ENCODE results near the gene HSD11B1. TPM values are rescaled to one million over a fixed set of nuclear protein-coding genes. Genes with fewer than 3 reads are reported as not detected.

The HSD11B1 gene
- total RNA-seq, 1 experiment from 2014 or later, result not detected

DNA sequence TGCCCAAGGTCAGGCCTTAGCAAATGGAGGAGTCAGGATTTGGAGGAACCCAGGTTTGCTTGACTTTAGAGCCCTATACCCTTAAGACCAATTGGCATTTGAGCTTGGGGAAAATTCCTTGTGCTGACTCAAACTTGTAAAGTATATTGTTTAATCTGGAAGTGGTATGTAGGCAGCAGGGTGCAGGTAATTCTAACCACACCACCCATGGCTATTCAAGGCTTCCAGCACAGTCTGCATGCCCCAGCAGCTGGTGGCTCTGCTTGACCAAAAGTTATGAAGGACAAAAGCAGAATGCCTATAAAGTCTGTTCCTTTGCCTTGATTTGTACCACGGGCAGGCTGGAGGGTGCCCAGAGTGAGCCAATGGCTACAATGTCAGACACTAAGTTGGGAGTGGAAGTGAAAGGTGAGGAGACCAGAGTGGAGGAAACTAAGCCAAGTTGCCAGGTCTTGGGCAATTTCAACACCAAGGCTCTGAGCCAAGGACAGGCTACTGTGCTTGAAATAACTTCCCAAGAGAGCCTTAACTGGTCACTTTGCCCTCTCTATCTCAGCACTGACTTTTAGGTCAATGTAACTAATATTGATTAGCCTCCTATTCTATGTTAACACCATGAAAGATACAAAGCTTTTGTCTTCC, 34.1 kb upstream of the HSD11B1 start (continued):
- TF ChIP-seq, protein P1, sequence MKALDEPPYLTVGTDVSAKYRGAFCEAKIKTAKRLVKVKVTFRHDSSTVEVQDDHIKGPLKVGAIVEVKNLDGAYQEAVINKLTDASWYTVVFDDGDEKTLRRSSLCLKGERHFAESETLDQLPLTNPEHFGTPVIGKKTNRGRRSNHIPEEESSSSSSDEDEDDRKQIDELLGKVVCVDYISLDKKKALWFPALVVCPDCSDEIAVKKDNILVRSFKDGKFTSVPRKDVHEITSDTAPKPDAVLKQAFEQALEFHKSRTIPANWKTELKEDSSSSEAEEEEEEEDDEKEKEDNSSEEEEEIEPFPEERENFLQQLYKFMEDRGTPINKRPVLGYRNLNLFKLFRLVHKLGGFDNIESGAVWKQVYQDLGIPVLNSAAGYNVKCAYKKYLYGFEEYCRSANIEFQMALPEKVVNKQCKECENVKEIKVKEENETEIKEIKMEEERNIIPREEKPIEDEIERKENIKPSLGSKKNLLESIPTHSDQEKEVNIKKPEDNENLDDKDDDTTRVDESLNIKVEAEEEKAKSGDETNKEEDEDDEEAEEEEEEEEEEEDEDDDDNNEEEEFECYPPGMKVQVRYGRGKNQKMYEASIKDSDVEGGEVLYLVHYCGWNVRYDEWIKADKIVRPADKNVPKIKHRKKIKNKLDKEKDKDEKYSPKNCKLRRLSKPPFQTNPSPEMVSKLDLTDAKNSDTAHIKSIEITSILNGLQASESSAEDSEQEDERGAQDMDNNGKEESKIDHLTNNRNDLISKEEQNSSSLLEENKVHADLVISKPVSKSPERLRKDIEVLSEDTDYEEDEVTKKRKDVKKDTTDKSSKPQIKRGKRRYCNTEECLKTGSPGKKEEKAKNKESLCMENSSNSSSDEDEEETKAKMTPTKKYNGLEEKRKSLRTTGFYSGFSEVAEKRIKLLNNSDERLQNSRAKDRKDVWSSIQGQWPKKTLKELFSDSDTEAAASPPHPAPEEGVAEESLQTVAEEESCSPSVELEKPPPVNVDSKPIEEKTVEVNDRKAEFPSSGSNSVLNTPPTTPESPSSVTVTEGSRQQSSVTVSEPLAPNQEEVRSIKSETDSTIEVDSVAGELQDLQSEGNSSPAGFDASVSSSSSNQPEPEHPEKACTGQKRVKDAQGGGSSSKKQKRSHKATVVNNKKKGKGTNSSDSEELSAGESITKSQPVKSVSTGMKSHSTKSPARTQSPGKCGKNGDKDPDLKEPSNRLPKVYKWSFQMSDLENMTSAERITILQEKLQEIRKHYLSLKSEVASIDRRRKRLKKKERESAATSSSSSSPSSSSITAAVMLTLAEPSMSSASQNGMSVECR (CRISPR knock-in tag; IDR thresholded peaks at IDR 0.05; ENCODE audit: borderline replicate concordance), result no peak
- TF ChIP-seq TCF7 (CRISPR knock-in tag; IDR thresholded peaks at IDR 0.05; ENCODE audit: low read depth), result no peak

DNA sequence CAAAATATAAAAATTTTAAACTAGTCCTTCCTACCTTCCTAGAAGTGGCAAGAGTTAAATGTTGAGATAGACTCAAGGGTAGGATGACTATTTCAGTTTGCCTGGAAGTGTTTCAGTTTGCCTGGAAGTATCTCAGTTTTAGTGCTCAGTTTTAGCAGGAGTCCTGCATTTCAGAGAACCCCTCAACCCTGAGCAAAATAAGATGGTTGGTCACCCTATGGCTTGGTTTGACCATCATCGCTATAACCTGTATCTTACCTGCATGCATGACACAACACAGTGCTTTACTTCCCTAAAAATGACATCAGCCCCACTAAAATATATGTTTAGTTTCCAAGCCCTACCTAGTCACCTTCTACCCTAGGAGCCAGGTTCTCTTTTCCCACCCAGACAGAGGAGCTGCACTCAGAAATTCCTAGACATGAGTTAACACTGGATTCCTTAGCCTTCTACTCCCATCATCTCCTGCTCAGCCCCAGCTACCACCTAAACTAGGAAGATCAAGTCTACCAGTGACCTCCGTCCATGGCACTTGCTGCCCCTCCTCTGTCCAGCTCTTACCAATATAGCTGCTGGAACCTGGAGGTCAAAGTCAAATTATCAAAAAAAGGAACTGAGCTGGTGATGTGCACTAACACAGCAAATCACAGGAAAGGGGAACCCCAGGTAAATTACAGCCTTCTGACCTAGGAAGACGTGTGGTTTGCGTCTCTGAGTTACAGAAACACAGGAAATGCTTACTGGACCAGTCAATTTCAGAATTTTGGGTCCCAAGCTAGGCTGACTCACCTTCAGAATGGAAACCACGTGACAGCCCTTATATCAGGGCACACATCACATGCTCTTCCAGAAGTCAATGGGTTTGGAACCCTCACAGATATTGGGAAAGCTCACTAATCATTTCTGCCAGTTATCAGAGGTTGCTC, 31.7 kb upstream of the HSD11B1 start:
- no peak for DNase-seq (ENCODE audit: low spot score)
- CTCF ChIA-PET, result no interaction called here
- no peaks in the 10 kb centered on the region for H3K36me3 Mint-ChIP-seq
- H3K27me3 Mint-ChIP-seq (ENCODE audit: low read depth), result peaks cover 56% of the 10 kb centered on the region
- no peak for ATAC-seq
- peaks cover 4% of the 10 kb centered on the region for H3K9me3 Mint-ChIP-seq
- H3K4me1 Mint-ChIP-seq, result peaks cover 18% of the 10 kb centered on the region
- POLR2A ChIA-PET, result interaction anchor here (1.0 kb wide), 2 partner anchors 43 to 83 kb away, joined by 3 to 4 read pairs; no protein-coding TSS in a partner anchor
- TF ChIP-seq, protein P2, sequence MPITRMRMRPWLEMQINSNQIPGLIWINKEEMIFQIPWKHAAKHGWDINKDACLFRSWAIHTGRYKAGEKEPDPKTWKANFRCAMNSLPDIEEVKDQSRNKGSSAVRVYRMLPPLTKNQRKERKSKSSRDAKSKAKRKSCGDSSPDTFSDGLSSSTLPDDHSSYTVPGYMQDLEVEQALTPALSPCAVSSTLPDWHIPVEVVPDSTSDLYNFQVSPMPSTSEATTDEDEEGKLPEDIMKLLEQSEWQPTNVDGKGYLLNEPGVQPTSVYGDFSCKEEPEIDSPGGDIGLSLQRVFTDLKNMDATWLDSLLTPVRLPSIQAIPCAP (CRISPR knock-in tag; IDR thresholded peaks at IDR 0.05), result no peak
- no peak overlapping the region for H3K4me3 Mint-ChIP-seq
- H3K27ac Mint-ChIP-seq, result no peak overlapping the region

DNA sequence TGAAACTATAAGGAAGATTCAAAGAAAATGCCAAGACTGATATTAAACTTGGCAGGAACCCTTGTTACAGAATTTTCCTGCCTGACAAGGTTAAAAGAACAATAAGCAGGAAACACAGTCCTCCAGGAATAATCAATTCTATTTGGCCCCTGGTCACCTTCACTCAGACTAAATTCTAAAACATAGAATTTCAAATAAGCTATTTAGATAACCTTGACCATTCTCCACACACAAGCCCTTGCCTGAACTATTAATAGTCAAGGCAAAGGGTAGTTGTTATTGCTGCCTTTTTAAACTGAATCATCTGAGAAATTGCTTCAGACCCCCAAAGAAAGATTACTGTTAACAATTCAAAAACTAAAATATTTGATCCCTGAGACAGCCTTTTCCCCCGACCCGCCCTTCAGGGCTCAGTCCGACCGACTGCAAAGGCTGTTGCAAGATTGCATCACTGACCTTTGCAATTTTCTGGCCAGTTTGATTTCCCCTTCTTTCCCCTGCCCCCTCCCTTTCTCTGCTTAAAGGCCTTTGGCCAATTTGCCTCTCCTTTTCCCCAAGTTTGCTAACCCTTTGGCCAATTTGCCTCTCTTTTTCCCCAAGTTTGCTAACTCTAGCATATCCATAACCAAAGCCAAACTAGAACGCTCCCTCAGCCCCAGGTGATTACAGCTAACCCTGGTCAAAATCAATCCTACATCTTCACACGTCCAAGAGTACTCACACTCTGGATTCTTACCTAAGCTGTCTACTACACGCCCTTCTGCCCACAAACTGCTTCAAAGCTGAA, 30.8 kb upstream of the HSD11B1 start:
- Mint-ChIP-seq H3K4me3 (peak overlapping the region; percentile 76), H3K9me3 (peaks cover 4% of the 10 kb centered on the region), H3K36me3 (no peaks in the 10 kb centered on the region), H3K4me1 (peaks cover 18% of the 10 kb centered on the region), H3K27ac (no peak overlapping the region), H3K27me3 (ENCODE audit: low read depth) (peaks cover 65% of the 10 kb centered on the region)
- TF ChIP-seq ZNF263 (CRISPR knock-in tag; IDR thresholded peaks at IDR 0.05; ENCODE audit: low read depth), result no peak
- no peak for TF ChIP-seq RELA (CRISPR knock-in tag; IDR thresholded peaks at IDR 0.05; ENCODE audit: borderline replicate concordance)
- TF ChIP-seq GABPB1 (CRISPR knock-in tag; IDR thresholded peaks at IDR 0.05), result peak; percentile 97
- ChIA-PET POLR2A (interaction anchor here (0.6 to 1.0 kb wide), 3 partner anchors 44 to 84 kb away, joined by 3 to 4 read pairs (median 3); no protein-coding TSS in a partner anchor), CTCF (interaction anchor here (0.6 to 2.3 kb wide), 3 partner anchors 20 to 108 kb away, joined by 3 to 9 read pairs (median 3); no protein-coding TSS in a partner anchor)
- ATAC-seq, result no peak
- no peak for DNase-seq (ENCODE audit: low spot score)

DNA sequence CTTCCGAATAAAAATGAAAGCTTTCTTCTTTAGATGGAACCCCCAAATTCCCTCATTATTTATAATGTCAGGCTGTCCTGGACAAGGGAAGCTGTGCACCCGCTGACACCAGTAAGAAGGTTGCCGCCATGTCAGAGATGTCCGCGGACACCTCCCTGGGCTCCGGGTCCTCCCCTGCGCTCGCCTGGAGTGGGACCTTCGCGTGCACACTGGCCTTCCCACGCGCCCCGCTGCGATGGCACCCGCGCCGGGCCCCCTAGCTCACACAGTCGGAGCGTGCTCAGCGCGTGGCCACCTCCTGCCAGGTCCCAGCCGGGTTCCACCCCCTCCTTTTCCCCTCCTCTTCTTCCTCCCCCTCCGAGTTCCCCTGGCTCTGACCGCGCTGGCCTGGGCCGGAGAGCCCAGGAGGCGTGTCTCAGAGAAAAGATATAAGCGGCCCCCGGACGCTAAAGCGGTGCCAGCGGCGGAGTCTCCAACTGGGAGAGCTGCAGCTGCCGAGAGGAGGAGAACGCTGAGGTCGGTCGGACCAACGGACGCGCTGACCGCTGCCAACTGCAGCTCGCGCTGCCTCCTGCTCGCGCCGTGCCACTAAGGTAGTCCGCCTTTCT, 29.6 kb upstream of the HSD11B1 start, which contains the start of gene G0S2:
G0S2 (plus strand) TSS at position 456 of the 608 bp plus-strand sequence. CDS start 273 bp downstream, outside the sequence.
- Mint-ChIP-seq H3K9me3 (peaks cover 4% of the 10 kb centered on the region), H3K27ac (no peak within 1 kb of the TSS), H3K36me3 (no peaks in the 10 kb centered on the region), H3K4me3 (peak within 1 kb of the TSS; percentile 76), H3K27me3 (ENCODE audit: low read depth) (peaks cover 71% of the 10 kb centered on the region), H3K4me1 (peaks cover 18% of the 10 kb centered on the region)
- ChIA-PET POLR2A (interaction anchor here (1.0 to 1.6 kb wide), 2 partner anchors 22 to 109 kb away, joined by 4 to 6 read pairs; partner anchors contain the start of genes C1orf74 and LAMB3), CTCF (interaction anchor here (0.7 to 2.8 kb wide), 13 partner anchors 10 to 109 kb away, joined by 3 to 10 read pairs (median 4); partner anchors contain the start of gene LAMB3)
- ATAC-seq (peak; percentile 67), DNase-seq (ENCODE audit: low spot score) (peak; percentile 63)
- no peak for TF ChIP-seq NR3C1 (CRISPR knock-in tag; conservative IDR thresholded peaks at IDR 0.05; ENCODE audit: low read depth)
- no peak for TF ChIP-seq MXD4 (CRISPR knock-in tag; IDR thresholded peaks at IDR 0.05; ENCODE audit: borderline replicate concordance)
- TF ChIP-seq, protein P3, sequence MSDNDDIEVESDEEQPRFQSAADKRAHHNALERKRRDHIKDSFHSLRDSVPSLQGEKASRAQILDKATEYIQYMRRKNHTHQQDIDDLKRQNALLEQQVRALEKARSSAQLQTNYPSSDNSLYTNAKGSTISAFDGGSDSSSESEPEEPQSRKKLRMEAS (CRISPR knock-in tag; IDR thresholded peaks at IDR 0.05), result peak; percentile 71
- TF ChIP-seq, protein P4, sequence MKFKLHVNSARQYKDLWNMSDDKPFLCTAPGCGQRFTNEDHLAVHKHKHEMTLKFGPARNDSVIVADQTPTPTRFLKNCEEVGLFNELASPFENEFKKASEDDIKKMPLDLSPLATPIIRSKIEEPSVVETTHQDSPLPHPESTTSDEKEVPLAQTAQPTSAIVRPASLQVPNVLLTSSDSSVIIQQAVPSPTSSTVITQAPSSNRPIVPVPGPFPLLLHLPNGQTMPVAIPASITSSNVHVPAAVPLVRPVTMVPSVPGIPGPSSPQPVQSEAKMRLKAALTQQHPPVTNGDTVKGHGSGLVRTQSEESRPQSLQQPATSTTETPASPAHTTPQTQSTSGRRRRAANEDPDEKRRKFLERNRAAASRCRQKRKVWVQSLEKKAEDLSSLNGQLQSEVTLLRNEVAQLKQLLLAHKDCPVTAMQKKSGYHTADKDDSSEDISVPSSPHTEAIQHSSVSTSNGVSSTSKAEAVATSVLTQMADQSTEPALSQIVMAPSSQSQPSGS (CRISPR knock-in tag; IDR thresholded peaks at IDR 0.05; ENCODE audit: borderline replicate concordance, low read depth), result no peak
- TF ChIP-seq, protein P2 (CRISPR knock-in tag; IDR thresholded peaks at IDR 0.05), result 0 out of 2 replicates have a peak, but pooled peaks have one; percentile 52
- no peak for TF ChIP-seq SP1 (CRISPR knock-in tag; conservative IDR thresholded peaks at IDR 0.05)
- TF ChIP-seq, protein P5, sequence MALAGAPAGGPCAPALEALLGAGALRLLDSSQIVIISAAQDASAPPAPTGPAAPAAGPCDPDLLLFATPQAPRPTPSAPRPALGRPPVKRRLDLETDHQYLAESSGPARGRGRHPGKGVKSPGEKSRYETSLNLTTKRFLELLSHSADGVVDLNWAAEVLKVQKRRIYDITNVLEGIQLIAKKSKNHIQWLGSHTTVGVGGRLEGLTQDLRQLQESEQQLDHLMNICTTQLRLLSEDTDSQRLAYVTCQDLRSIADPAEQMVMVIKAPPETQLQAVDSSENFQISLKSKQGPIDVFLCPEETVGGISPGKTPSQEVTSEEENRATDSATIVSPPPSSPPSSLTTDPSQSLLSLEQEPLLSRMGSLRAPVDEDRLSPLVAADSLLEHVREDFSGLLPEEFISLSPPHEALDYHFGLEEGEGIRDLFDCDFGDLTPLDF (CRISPR knock-in tag; IDR thresholded peaks at IDR 0.05), result 0 out of 2 replicates have a peak, but pooled peaks have one; percentile 42
- peak; percentile 37; the same call in 1 of the 2 replicates for TF ChIP-seq GABPB1 (CRISPR knock-in tag; IDR thresholded peaks at IDR 0.05)
- 0 out of 2 replicates have a peak, but pooled peaks have one; percentile 44 for TF ChIP-seq ZNF219 (CRISPR knock-in tag; IDR thresholded peaks at IDR 0.05; ENCODE audit: borderline replicate concordance)
- TF ChIP-seq ETV6 (CRISPR knock-in tag; IDR thresholded peaks at IDR 0.05), result 0 out of 2 replicates have a peak, but pooled peaks have one; percentile 25
